Right renal pelvis (tissue), 4 donors: ENCODE results near the gene TP73. TPM values are rescaled to one million over a fixed set of nuclear protein-coding genes. Genes with fewer than 3 reads are reported as not detected.

Source experiments
- DNase-seq, 4 donors: peaks; one replicate each; pipeline ENCODE4 v3.0.0-alpha.2; 2013; ENCODE audit warnings: low read depth in 4 of 4, low spot score in 3 of 4, missing footprints in 1 of 4
- polyA plus RNA-seq, 4 donors: library from polyadenylated mRNA; unstranded; fragments of 120-200 nt; gene quantifications; one replicate each; pipeline ENCODE4 v1.2.1, GENCODE V29; 2013; ENCODE audit not compliant: insufficient read length in 4 of 4

TP73 gene
- polyA plus RNA-seq, 4 donors: 0.55 to 0.70 (median 0.62) TPM

- DNase-seq: no peak
These were observed 120.6 kb downstream of the TP73 start, which contains the start of gene SMIM1 for GRCh38 chr1:3772715-3773571. Gene SMIM1 (plus strand): TSS chr1:3772749. CDS start chr1:3775374, 2,625 bp downstream.

GRCh38 chr1:3773572-3774275, 121.4 kb downstream of the TP73 start:
- no peak for DNase-seq

- no peak for DNase-seq
These were observed 122.1 kb downstream of the TP73 start for GRCh38 chr1:3774276-3774945.

GRCh38 chr1:3774946-3775489, 122.7 kb downstream of the TP73 start:
- DNase-seq: no peak

DNA sequence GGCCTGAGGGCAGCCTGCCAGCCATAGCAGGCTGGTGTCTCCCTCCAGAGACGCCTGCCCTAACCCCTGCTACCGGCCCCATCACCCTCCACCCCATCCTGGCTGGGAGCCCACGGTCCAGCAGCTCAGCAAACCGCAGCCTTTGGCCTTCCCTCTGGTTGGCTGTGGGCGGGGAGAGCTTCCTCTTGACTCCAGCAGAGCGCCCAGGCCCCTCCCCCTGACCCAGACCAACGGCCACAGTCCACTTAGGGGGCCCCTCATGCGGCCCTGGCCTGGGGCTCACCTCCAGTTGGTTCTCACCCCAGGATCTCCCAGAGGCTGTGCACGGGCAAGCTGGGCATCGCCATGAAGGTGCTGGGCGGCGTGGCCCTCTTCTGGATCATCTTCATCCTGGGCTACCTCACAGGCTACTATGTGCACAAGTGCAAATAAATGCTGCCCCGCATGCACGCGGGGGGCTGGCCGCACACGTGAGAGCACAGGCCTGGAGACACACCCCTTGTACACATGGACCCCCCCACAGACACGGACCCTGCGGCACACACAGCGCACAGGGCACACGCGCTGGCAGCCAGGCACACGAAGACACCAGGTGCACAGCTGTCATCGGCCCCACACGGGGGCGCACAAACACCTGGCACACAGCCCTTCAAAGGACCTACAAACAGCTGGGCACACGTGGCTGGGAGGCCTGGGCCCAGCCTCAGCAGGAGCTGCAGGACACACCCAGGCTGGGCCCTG, 123.3 kb downstream of the TP73 start:
- DNase-seq: no peak

DNA sequence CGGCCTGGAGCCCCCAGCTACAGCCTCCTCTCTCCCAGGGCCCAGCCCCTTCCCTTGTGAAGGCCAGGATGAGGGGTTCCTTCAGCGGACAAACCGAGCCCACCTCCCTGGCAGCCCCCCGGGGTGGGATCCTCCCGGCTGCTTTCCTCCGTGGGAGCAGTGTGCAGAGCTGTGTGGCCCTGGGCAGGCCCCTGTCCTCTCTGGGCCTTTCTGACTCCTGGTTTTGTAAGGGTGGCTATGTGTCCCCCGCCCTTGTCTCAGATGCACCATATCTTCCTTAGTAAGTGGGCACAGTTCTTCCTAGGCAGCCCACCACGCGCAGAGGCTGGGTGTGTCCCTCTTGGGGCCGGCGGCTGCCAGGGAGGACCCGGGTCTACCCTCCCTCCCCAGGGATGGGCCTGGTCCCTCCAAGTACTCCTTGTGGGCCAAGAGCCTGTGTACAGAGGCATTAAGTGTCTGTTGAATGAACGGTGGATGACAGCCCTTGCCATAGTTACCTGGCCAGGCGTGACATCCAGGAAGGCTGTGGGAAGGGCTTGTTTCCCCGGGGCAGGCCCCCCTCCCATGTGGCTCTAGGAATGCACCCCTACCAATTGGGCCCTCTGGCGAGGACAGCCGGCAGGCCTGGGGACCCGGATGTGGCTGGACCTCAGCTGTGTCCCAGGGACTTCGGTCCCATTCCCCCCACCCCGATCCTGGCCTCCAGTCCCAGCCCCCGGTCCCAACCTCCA, 124.1 kb downstream of the TP73 start:
- DNase-seq: no peak

GRCh38 chr1:3777078-3777547, 124.8 kb downstream of the TP73 start:
- DNase-seq: no peak

DNA sequence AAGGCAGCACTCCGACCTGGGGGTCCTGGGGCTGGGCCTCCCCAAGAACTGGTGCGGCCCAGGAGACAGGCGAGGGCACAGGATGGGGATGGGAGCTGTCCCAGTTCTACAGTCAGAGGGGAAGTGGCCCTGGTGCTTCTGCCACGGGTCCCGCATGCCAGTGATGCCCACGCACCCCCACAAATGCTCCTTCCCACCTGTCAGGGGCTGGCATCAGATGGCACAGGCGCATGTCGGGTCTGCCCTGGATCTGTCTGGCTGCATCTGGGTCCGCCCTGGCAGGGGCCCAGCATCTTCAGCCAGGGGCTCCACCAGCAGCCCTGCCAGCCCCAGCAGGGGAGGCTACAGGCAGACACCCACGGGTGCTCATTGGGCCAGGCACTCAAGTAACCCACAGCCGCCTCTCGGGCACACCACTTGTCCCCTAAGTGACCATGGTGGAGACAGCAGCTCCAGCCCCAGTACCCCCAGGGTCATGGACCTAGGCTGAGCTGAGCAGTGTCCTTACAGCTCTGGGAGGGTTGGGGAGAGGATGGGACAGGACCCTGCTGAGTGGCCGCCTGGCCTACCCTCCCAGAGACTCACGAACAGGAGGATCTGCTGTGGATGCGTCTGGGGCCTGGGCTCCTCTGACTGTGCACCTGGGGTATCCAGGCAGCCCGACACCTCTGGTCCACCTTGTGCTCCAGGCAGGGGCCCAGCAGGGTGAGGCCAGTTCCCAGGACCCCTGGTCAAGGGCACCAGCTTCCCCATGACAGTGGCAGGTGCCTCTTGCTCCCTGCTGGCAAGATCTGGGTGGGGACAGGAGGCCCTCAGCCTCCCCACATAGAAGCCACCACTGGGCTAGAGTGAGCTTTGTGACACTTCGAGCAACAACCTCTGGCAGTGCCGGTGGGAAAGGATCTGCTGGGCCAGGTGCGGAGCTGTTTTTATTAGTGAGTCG, 125.6 kb downstream of the TP73 start:
- DNase-seq: no peak

DNA sequence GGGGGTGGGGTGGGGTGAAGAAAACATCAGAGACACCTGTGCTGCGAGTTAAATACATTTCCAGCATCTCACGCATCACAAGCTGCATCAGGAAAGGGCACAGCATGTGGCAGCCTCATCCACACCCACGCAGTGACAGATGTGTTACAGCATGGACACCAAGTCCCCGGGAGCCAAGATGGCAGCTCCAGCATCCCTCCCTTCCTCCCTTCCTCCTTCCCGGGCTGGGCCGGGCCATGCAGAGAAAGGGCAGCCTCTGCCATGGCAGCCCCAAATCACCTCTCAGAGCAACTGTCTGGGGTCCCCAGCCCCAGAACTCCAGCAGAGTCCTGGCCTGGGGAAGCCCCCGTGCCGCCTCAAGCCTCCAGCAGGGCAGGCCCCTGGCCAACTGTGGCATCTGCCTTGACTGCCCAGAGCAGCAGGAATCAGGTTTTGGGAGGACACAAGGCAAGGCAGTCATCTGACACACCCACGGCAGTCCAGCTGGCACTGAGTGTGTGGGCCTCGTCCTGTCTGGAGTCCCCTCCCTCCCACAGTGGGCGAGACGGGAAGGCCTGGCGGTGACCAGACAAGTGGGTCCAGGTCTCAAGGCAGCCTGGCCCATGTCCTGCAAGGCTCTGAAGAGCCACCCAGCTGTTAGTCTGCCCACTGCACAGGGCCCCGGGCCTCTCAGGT, 126.4 kb downstream of the TP73 start:
- DNase-seq: no peak

GRCh38 chr1:3779265-3779911, 127.1 kb downstream of the TP73 start:
- DNase-seq: no peak

DNA sequence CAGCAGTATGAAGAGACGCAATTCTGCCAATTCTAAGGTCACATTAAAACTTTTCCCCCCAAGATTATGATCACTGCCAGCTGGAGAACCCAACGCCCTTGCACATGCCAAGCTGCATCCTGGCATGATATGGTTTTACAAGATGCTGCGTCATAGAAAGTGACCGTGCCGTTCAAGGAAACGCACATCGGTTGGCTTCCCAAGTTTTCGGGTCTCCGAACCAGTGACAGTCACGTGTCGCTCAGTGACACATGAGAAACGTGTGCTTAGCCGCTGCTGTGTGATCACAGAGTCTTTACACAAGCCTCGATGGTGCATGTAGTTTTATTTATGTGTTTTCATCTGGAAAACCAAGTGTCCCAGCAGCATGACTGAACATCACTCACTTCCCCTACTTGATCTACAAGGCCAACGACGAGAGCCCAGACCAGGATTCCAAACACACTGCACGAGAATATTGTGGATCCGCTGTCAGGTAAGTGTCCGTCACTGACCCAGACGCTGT, 127.6 kb downstream of the TP73 start:
- DNase-seq: no peak

DNA sequence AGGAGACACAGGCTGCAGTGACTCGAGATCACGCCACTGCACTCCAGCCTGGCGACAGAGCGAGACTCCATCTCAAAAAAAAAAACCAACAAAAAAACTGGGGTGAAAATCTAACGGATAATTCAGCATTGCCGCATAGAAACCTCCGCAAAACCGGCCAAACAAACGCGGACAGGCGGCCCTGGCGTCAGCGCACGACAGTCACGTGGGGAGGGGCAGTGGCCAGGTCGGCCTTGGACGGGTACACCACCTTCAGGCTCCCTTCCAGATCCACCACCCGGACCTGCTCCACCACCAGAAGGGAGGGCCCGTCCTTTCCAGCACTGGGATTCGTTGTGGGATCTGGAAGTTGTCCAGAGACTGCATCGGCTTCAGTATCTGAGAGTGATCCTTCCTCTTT, 128.6 kb downstream of the TP73 start:
- DNase-seq: no peak

- no peak for DNase-seq
These were observed 131.5 kb downstream of the TP73 start for GRCh38 chr1:3783651-3784474.

- DNase-seq: no peak
These were observed 132.7 kb downstream of the TP73 start for GRCh38 chr1:3785045-3785444.

DNA sequence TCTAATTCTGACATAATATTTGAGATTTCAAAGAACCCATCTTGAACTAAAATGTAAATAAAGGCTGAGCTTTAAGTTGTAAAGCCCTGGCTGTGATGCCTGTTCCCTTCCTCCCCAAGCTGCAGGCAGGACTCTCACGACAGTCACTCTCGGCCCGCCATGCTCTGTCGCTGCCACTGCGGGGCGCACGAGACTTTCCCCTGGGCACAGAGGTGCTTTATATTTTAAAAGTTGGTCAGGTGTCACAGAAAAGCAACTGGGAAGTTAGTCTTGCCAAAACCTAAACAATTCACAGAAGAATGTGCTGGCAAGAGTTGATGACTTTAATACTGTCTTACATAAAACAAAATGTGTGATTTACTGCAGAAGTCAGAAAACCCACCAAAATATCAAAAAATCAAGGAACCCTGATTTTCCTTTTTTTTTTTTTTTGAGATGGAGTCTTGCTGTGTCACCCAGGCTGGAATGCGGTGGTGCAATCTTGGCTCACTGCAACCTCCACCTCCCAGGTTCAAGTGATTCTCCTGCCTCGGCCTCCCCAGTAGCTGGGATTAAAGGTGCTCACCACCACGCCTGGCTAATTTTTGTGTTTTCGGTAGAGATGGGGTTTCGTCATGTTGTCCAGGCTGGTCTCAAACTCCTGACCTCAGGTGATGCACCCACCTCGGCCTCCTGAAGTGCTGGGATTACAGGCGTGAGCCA, 133.3 kb downstream of the TP73 start:
- no peak for DNase-seq
